K562 (cell line): Measurements from ENCODE around the gene CCDC33. TPM values are rescaled to one million over a fixed set of nuclear protein-coding genes. Genes with fewer than 3 reads are reported as not detected.
A peak's percentile ranks its signal among the peaks of the same experiment; 100 is the strongest.
"Not testable (repeated sequence)": the region's sequence is repeated elsewhere in the genome, so short reads cannot be mapped to it uniquely, and the experiment has no call there.

Experiments
- ATAC-seq: fragments of 200-7000 bp; cut with Tn5 transposase; 3 replicates; pipeline ENCODE4 v1.9.1; 2020; ENCODE audit warnings: moderate library complexity
- BruUV-seq: library from RNA; stranded (reverse); fragments of 400-500 nt; replicated peaks from 2 replicates; lab custom pipeline; 2021; lab: Mats Ljungman, UMichigan
- CTCF ChIA-PET: fragments of 300-600 bp; formaldehyde crosslinking; extraction: SDS; loops from one replicate; lab custom pipeline; 2021; ENCODE audit warnings: low intra/inter-chr PET ratio; lab: Yijun Ruan, JAX
- POLR2A ChIA-PET: fragments of 300-600, 350-650 bp; sonication (Branson Sonifier 250); formaldehyde crosslinking; extraction: SDS; loops from one replicate; lab custom pipeline; 2021; ENCODE audit warnings: antibody characterized with exemption, inconsistent platforms; lab: Yijun Ruan, JAX
- DNase-seq, 4 experiments: peaks; one replicate each; pipeline versions ENCODE4 v3.0.0 to v3.0.0-alpha.2; 2011 to 2018; ENCODE audit warnings: low spot score in 3 of 4, mixed read lengths in 3 of 4; ENCODE audit errors: extremely low read depth in 1 of 4
- FAIRE-seq: peaks from 2 replicates; lab custom pipeline; 2011; peaks lifted over from hg19 to GRCh38; lab: Jason Lieb, UNC
- H2AFZ ChIP-seq: 2 replicates; pipeline ENCODE4 v1.6.0; 2011; ENCODE audit warnings: low read depth, low read length, control low read depth, inconsistent platforms
- H3K27ac ChIP-seq: fragments of 200-600 bp; 3 replicates; pipeline ENCODE4 v1.8.0; 2011; ENCODE audit warnings: low read depth, mild to moderate bottlenecking, control low read depth, inconsistent platforms, low read length, moderate library complexity, mixed read lengths; ENCODE audit errors: extremely low read depth
- H3K27me3 ChIP-seq, 2 experiments: fragments of 300-600 bp in 1 of 2; 2 replicates in 1 of 2; 3 replicates in 1 of 2; pipeline versions ENCODE4 v1.6.0 to v1.8.0; 2011; ENCODE audit warnings: inconsistent platforms in 2 of 2, low read length in 2 of 2, mild to moderate bottlenecking in 1 of 2, mixed read lengths in 1 of 2, moderate library complexity in 1 of 2; ENCODE audit not compliant: control insufficient read depth in 2 of 2, insufficient read depth in 2 of 2
- H3K36me3 ChIP-seq: fragments of 300-600 bp; 3 replicates; pipeline ENCODE4 v1.8.0; 2011; ENCODE audit warnings: mild to moderate bottlenecking, low read length, inconsistent platforms; ENCODE audit not compliant: control insufficient read depth, insufficient read depth
- H3K4me1 ChIP-seq, 2 experiments: fragments of 200-600 bp in 1 of 2; replicated peaks in 1 of 2; 2 replicates in 1 of 2; 3 replicates in 1 of 2; pipeline versions ENCODE4 v1.5.1 to v1.8.0; 2011; ENCODE audit warnings: inconsistent platforms in 2 of 2, low read length in 2 of 2, mild to moderate bottlenecking in 1 of 2, mixed read lengths in 1 of 2, moderate library complexity in 1 of 2; ENCODE audit not compliant: control insufficient read depth in 2 of 2, insufficient read depth in 2 of 2
- H3K4me2 ChIP-seq: 2 replicates; pipeline ENCODE4 v1.6.1; 2011; ENCODE audit warnings: low read length, control low read depth, inconsistent platforms, mixed read lengths; ENCODE audit not compliant: insufficient read depth
- H3K4me3 ChIP-seq: fragments of 200-600 bp; sonication (generic), shearing (Covaris generic); 2 replicates; pipeline ENCODE4 v1.5.1; 2016; ENCODE audit warnings: control low read depth, inconsistent platforms
- H3K79me2 ChIP-seq: fragments of 200-600 bp; 3 replicates; pipeline ENCODE4 v1.8.0; 2011; ENCODE audit warnings: low read length, inconsistent platforms; ENCODE audit not compliant: control insufficient read depth, insufficient read depth
- H3K9ac ChIP-seq, 2 experiments: 2 replicates each; pipeline versions ENCODE4 v1.6.0 to v1.6.1; 2011; ENCODE audit warnings: low read depth in 2 of 2, low read length in 2 of 2, control low read depth in 1 of 2, inconsistent platforms in 1 of 2, mild to moderate bottlenecking in 1 of 2, mixed read lengths in 1 of 2; ENCODE audit not compliant: insufficient read depth in 1 of 2
- H3K9me1 ChIP-seq: one replicate; pipeline ENCODE4 v1.6.0; 2011; ENCODE audit warnings: inconsistent platforms, mild to moderate bottlenecking, low read length, moderate library complexity; ENCODE audit not compliant: control insufficient read depth, insufficient read depth
- H3K9me3 ChIP-seq: replicated peaks from 2 replicates; pipeline ENCODE4 v1.5.1; 2011; ENCODE audit warnings: low read depth, low read length, inconsistent platforms; ENCODE audit not compliant: control insufficient read depth, insufficient read depth
- H4K20me1 ChIP-seq: replicated peaks from 2 replicates; pipeline ENCODE4 v1.6.1; 2011; ENCODE audit warnings: low read length, inconsistent platforms, mixed read lengths; ENCODE audit not compliant: control insufficient read depth, insufficient read depth
- BRF1 ChIP-seq: IDR thresholded peaks from 3 replicates; pipeline ENCODE4 v1.6.1; 2011; ENCODE audit warnings: borderline replicate concordance, mild to moderate bottlenecking; ENCODE audit not compliant: insufficient read length; ENCODE audit errors: extremely low read depth
- C11orf30 ChIP-seq: fragments of 450-650 bp; IDR thresholded peaks from 2 replicates; pipeline ENCODE4 v1.6.1; 2016; ENCODE audit warnings: low read depth, mild to moderate bottlenecking
- CREB3L1 ChIP-seq: fragments of 450-650 bp; IDR thresholded peaks from 2 replicates; pipeline ENCODE4 v1.6.1; 2014; ENCODE audit warnings: low read depth, mild to moderate bottlenecking, moderate library complexity, borderline replicate concordance
- E4F1 ChIP-seq: fragments of 250-450 bp; sonication (Bioruptor Pico); IDR thresholded peaks from 2 replicates; pipeline ENCODE4 v1.5.0; 2021; ENCODE audit warnings: mild to moderate bottlenecking, borderline replicate concordance
- EZH2 ChIP-seq: IDR thresholded peaks from 2 replicates; pipeline ENCODE4 v1.6.1; 2012; ENCODE audit warnings: low read depth, mild to moderate bottlenecking, inconsistent platforms, low read length, borderline replicate concordance
- PHB2 ChIP-seq: fragments of 450-650 bp; IDR thresholded peaks from 2 replicates; pipeline ENCODE4 v1.6.1; 2017; ENCODE audit warnings: low read depth
- TAL1 ChIP-seq: fragments of 450-650 bp; IDR thresholded peaks from 2 replicates; pipeline ENCODE4 v1.6.1; 2016; ENCODE audit warnings: mild to moderate bottlenecking
- ZNF311 ChIP-seq: fragments of 250-450 bp; sonication (Bioruptor Pico); IDR thresholded peaks from 2 replicates; pipeline ENCODE4 v1.4.0; 2020; ENCODE audit warnings: mild to moderate bottlenecking, moderate library complexity
- ZNF316 ChIP-seq: fragments of 450-650 bp; IDR thresholded peaks from 2 replicates; pipeline ENCODE4 v1.6.1; 2016
- WGBS: fragments of 100-300 bp; shearing (Covaris generic); methylation state at CpG from one replicate; pipeline ENCODE4 v1.1.6; 2016; ENCODE audit warnings: low coverage, mixed read lengths; ENCODE audit not compliant: insufficient coverage; ENCODE audit errors: missing lambda C conversion rate; 5-methylcytosine and 5-hydroxymethylcytosine counted together
- in situ Hi-C: fragments of 300-500 bp; cut with MboI; formaldehyde crosslinking; loops from 4 replicates; pipeline ENCODE4 v1.15.0; 2018; ENCODE audit warnings: inconsistent platforms, mixed read lengths
- intact Hi-C: fragments of 100-400 bp; cut with micrococcal nuclease; formaldehyde crosslinking; loops from 2 replicates; pipeline ENCODE4 v1.14.2; 2022
- polyA plus RNA-seq, 8 experiments: library from polyadenylated mRNA; depleted of rRNA in 4 of 8; stranded (reverse) in 5 of 8; unstranded in 3 of 8; fragments of >200 nt; fragmentation: Nextera tagmentation in 2 of 8; fragmentation: Illumina TruSeq in 1 of 8; extraction: Ambion mirVana in 2 of 8; extraction: Trizol in 1 of 8; gene quantifications; 2 replicates each; pipeline versions ENCODE4 v1.2.1 to v1.2.3, GENCODE V29; 2011 to 2014; ENCODE audit warnings: inconsistent platforms in 1 of 8, missing spikeins in 1 of 8
- total RNA-seq, 7 experiments: library from RNA; depleted of rRNA in 6 of 7; stranded (reverse); fragments of >200 nt in 6 of 7; fragmentation: Illumina TruSeq in 2 of 7; extraction: Trizol in 2 of 7; gene quantifications; 2 replicates each; pipeline versions ENCODE4 v1.2.1 to v1.2.3, GENCODE V29; 2011 to 2021; ENCODE audit warnings: low replicate concordance in 1 of 7

CCDC33 gene
- total and polyA plus RNA-seq, 9 of the 15 experiments (the other 6 are each of a cell fraction or from before 2014, with no cell fraction given): 0.08 to 1.1 (median 0.15) TPM; not detected in 4

GRCh38 chr15:74360855-74361254 lies 124.7 kb downstream of the CCDC33 start:
- H3K4me3 ChIP-seq, H2AFZ ChIP-seq, H3K79me2 ChIP-seq, CTCF ChIA-PET, DNase-seq, intact Hi-C loops, H3K4me2 ChIP-seq, BruUV-seq, H3K9me3 ChIP-seq, H3K4me1 ChIP-seq, H3K27me3 ChIP-seq, FAIRE-seq, ATAC-seq, H3K9me1 ChIP-seq, H3K36me3 ChIP-seq, in situ Hi-C loops, H3K9ac ChIP-seq, H4K20me1 ChIP-seq, H3K27ac ChIP-seq: not testable (repeated sequence)
- TF ChIP-seq C11orf30 (peak; percentile 31; the same call in 1 of the 2 replicates), ZNF316 (peak; percentile 70)
- 0% methylated on average over 1 of the region's 1 CpG for WGBS
- POLR2A ChIA-PET: interaction anchor here (0.6 to 2.9 kb wide), 4 partner anchors 10 to 549 kb away, joined by 3 to 8 read pairs (median 3); no protein-coding TSS in a partner anchor

GRCh38 chr15:74362482-74362881 lies 126.4 kb downstream of the CCDC33 start:
- no peak for TF ChIP-seq EZH2
- no peak for TF ChIP-seq CREB3L1
- TF ChIP-seq BRF1: no peak
- TF ChIP-seq TAL1: no peak
- TF ChIP-seq ZNF311: no peak
- TF ChIP-seq PHB2: no peak
- TF ChIP-seq E4F1 (CRISPR knock-in tag): no peak
- POLR2A ChIA-PET: interaction anchor here (1.1 to 2.9 kb wide), 2 partner anchors 10 to 12 kb away, joined by 4 to 8 read pairs; no protein-coding TSS in a partner anchor

More at GRCh38 chr15:74362482-74362881, 126.4 kb downstream of the CCDC33 start:
- H3K4me2 ChIP-seq: no peak overlapping the region
- H4K20me1 ChIP-seq: no peaks in the 10 kb centered on the region
- in situ Hi-C loops (no loop called here), intact Hi-C loops (no loop called here)
- H3K9ac ChIP-seq: no peak overlapping the region
- peaks cover 0 to 11% of the 10 kb centered on the region in 2 experiments; a peak in 2 of 5 replicates for H3K4me1 ChIP-seq
- H3K9me3 ChIP-seq: no peaks in the 10 kb centered on the region
- H3K27me3 ChIP-seq: peaks cover 4 to 8% of the 10 kb centered on the region in 2 experiments; a peak in 1 of 5 replicates
- no peak for DNase-seq
- H3K4me3 ChIP-seq: no peak overlapping the region
- 5% methylated on average over 1 of the region's 1 CpG for WGBS
- CTCF ChIA-PET: no interaction called here
- H2AFZ ChIP-seq: no peak overlapping the region
- H3K27ac ChIP-seq: no peak overlapping the region
- FAIRE-seq: no peak
- H3K79me2 ChIP-seq: no peaks in the 10 kb centered on the region
- no TSS peak for BruUV-seq
- no peaks in the 10 kb centered on the region for H3K9me1 ChIP-seq
- ATAC-seq: no peak
- no peaks in the 10 kb centered on the region for H3K36me3 ChIP-seq
